ENCODE data around the gene EI24. TPM values are rescaled to one million over a fixed set of nuclear protein-coding genes. Genes with fewer than 3 reads are reported as not detected.

The EI24 gene
- total and polyA plus RNA-seq, 9 of the 15 experiments (the other 6 are each of a cell fraction or from before 2014, with no cell fraction given): 50.4 to 260 (median 168) TPM

- intact Hi-C loops (cut with micrococcal nuclease) (no loop called here), in situ Hi-C loops (cut with MboI) (no loop called here)
- no peaks in the 10 kb centered on the region for H4K20me1 ChIP-seq (replicated peaks; ENCODE audit: control insufficient read depth, insufficient read depth, low read length)
- H3K27ac ChIP-seq (ENCODE audit: extremely low read depth, low read depth, low read length): no peak overlapping the region
- ATAC-seq (no peak), FAIRE-seq (no peak), DNase-seq (ENCODE audit: extremely low read depth in 1 of 4, low spot score in 3 of 4) (no peak)
- WGBS (ENCODE audit: insufficient coverage, low coverage, missing lambda C conversion rate): 93% methylated on average over 10 of the region's 11 CpGs
- peaks cover 6 to 14% of the 10 kb centered on the region in 2 experiments for H3K4me1 ChIP-seq (replicated peaks in 1 of 2; ENCODE audit: control insufficient read depth in 2 of 2, insufficient read depth in 2 of 2, low read length in 2 of 2)
- ChIA-PET CTCF (ENCODE audit: low intra/inter-chr PET ratio) (no interaction called here), POLR2A (interaction anchor here (0.9 to 2.4 kb wide), 3 partner anchors 9 to 15 kb away, joined by 4 to 11 read pairs (median 6); partner anchors contain the start of gene EI24)
- no peak overlapping the region for H2AFZ ChIP-seq (ENCODE audit: low read depth, low read length)
- no peaks in the 10 kb centered on the region for H3K9me1 ChIP-seq (ENCODE audit: control insufficient read depth, insufficient read depth, low read length)
- H3K4me2 ChIP-seq (ENCODE audit: insufficient read depth, low read length): no peak overlapping the region
- H3K79me2 ChIP-seq (ENCODE audit: control insufficient read depth, insufficient read depth, low read length): no peaks in the 10 kb centered on the region
- H3K36me3 ChIP-seq (ENCODE audit: control insufficient read depth, insufficient read depth, low read length): peaks cover 58% of the 10 kb centered on the region
- no peak overlapping the region for H3K9ac ChIP-seq (ENCODE audit: insufficient read depth in 1 of 2, low read depth in 2 of 2, low read length in 2 of 2)
- BruUV-seq (replicated peaks): no TSS peak
- H3K27me3 ChIP-seq (ENCODE audit: control insufficient read depth in 2 of 2, insufficient read depth in 2 of 2, low read length in 2 of 2): no peaks in the 10 kb centered on the region
- H3K4me3 ChIP-seq: no peak overlapping the region
- H3K9me3 ChIP-seq (replicated peaks; ENCODE audit: control insufficient read depth, insufficient read depth, low read depth, low read length): no peaks in the 10 kb centered on the region
- TF ChIP-seq DNMT1 (IDR thresholded peaks at IDR 0.05) (no peak), ZBTB7A (IDR thresholded peaks at IDR 0.05; ENCODE audit: borderline replicate concordance, control insufficient read depth, low read depth, low read length) (no peak), WHSC1 (IDR thresholded peaks at IDR 0.05; ENCODE audit: low read length) (no peak), SIRT6 (IDR thresholded peaks at IDR 0.05; ENCODE audit: low read depth, low read length) (no peak), E2F4 (CRISPR knock-in tag; IDR thresholded peaks at IDR 0.05; ENCODE audit: low read depth) (no peak), E2F6 (IDR thresholded peaks at IDR 0.05; ENCODE audit: borderline replicate concordance in 1 of 2, extremely low read depth in 1 of 2, insufficient read depth in 1 of 2, insufficient read length in 1 of 2, low read depth in 1 of 2, low read length in 1 of 2, poor library complexity in 1 of 2, severe bottlenecking in 1 of 2) (no peak), ZNF224 (CRISPR knock-in tag; IDR thresholded peaks at IDR 0.05) (no peak), UBTF (IDR thresholded peaks at IDR 0.05; ENCODE audit: borderline replicate concordance in 1 of 2, low read depth in 2 of 2, low read length in 2 of 2) (no peak), GATAD2A (IDR thresholded peaks at IDR 0.05) (no peak), TOE1 (IDR thresholded peaks at IDR 0.05; ENCODE audit: borderline replicate concordance) (no peak), TOE1 (CRISPR knock-in tag; IDR thresholded peaks at IDR 0.05; ENCODE audit: borderline replicate concordance, low read depth) (no peak), RUNX1 (IDR thresholded peaks at IDR 0.05; ENCODE audit: low read depth) (no peak), ZNF668 (CRISPR knock-in tag; IDR thresholded peaks at IDR 0.05) (no peak)
Measured at GRCh38 chr11:125583496-125583895, 14.2 kb downstream of the EI24 start.
